Epithelial cell of proximal tubule (primary cell): ENCODE results near the gene CREBZF. TPM values are rescaled to one million over a fixed set of nuclear protein-coding genes. Genes with fewer than 3 reads are reported as not detected.
"Not testable (repeated sequence)": the region's sequence is repeated elsewhere in the genome, so short reads cannot be mapped to it uniquely, and the experiment has no call there.

Experiments used
- DNase-seq: peaks from one replicate; pipeline ENCODE4 v3.0.0-alpha.2; 2011; ENCODE audit warnings: low read depth
- H3K4me3 ChIP-seq: 2 replicates; pipeline ENCODE4 v1.5.1; 2011; ENCODE audit warnings: low read depth, mild to moderate bottlenecking, low read length
- total RNA-seq: library from RNA; depleted of rRNA; stranded (reverse); fragments of >200 nt; gene quantifications from 2 replicates; pipeline ENCODE4 v1.2.3, GENCODE V29; 2015
- TF ChIP-seq, protein P1 (sequence below): conservative IDR thresholded peaks from 2 replicates; pipeline ENCODE4 v1.5.1; 2012; ENCODE audit warnings: low read depth, mild to moderate bottlenecking, low read length

The CREBZF gene
- total RNA-seq, 1 donor from 2014 or later, result 24.7 TPM

DNA sequence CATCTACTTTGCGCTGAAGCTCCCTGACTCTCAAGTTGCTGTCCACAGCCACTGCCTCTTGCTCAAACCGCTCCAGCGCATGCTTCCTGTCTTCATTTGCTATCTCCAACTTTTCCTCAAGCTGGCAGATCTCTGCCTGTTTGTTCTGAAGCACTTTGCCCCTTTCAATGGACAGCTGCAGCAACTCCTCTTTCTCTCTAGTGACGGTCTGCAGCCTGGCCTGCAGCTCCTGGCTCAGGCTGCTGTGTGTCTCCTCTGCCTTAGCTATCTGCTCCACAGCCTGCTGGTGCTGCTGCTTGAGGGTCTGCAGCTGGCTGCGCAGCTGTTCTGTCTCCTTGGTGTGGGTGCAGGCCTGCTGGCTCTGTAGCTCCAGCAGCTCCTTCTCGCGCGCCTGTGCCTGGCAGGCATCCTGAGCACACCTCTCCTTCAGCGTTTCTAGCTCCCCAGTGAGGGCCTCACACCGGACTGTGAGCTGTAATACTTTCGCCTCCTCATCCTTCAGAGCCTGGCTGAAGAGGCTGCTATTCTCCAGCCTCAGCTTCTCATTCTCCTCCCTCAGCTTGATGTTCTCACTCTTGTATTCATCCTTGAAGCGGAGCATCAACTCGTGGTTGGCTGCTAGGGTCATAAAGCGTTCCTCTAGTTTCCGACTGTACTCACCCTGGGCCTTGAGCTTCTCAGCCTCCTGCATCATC, 20.3 kb upstream of the CREBZF start:
- peak overlapping the region; percentile 56 for H3K4me3 ChIP-seq
- TF ChIP-seq, protein P1, sequence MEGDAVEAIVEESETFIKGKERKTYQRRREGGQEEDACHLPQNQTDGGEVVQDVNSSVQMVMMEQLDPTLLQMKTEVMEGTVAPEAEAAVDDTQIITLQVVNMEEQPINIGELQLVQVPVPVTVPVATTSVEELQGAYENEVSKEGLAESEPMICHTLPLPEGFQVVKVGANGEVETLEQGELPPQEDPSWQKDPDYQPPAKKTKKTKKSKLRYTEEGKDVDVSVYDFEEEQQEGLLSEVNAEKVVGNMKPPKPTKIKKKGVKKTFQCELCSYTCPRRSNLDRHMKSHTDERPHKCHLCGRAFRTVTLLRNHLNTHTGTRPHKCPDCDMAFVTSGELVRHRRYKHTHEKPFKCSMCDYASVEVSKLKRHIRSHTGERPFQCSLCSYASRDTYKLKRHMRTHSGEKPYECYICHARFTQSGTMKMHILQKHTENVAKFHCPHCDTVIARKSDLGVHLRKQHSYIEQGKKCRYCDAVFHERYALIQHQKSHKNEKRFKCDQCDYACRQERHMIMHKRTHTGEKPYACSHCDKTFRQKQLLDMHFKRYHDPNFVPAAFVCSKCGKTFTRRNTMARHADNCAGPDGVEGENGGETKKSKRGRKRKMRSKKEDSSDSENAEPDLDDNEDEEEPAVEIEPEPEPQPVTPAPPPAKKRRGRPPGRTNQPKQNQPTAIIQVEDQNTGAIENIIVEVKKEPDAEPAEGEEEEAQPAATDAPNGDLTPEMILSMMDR, result no peak

GRCh38 chr11:85682330-85683305, 17.7 kb upstream of the CREBZF start:
- H3K4me3 ChIP-seq, result peak overlapping the region; percentile 76
- TF ChIP-seq, protein P1, result no peak
- no peak for DNase-seq

More for the DNA sequence above, 20.3 kb upstream of the CREBZF start:
- DNase-seq, result no peak

DNA sequence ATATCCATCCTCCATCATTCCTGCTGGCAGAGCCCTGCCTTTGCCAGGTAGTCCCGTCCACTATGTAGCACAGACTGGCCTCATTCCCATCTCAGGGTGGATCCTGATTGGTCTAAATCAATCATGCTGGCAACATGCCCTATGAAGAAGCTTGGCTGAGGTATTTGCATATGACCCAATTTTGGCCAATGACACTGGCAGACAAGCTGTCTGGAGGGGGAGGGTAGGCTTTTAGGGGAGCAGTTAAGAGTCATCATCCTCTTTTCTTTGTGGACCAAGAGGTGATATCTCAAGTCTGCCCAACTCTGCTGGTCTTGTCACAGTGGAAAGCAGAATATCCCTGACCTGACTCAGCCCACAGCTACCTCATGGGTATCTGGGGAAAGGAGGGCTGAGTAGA, 16.0 kb upstream of the CREBZF start:
- DNase-seq, result no peak
- no peak overlapping the region for H3K4me3 ChIP-seq
- TF ChIP-seq, protein P1, result no peak

DNA sequence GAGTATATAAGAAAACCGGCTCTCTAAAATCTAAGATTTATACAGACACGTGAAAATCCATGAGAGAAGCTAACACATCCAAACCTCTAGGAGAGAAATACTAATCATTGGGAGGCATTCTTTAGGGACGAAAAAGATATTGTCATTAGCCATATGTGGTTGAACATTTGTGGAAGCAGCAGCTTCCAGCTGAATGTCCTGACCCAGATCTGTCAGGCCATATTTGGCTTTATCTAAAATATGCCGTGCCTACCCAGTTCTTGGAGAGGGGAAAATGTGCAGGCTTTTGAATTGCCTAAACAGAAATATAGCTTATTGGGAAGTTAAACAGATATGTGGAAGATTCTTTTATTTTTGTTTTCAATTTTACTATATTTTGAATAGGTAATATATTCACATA, 14.6 kb upstream of the CREBZF start:
- TF ChIP-seq, protein P1, result no peak
- no peak for DNase-seq

DNA sequence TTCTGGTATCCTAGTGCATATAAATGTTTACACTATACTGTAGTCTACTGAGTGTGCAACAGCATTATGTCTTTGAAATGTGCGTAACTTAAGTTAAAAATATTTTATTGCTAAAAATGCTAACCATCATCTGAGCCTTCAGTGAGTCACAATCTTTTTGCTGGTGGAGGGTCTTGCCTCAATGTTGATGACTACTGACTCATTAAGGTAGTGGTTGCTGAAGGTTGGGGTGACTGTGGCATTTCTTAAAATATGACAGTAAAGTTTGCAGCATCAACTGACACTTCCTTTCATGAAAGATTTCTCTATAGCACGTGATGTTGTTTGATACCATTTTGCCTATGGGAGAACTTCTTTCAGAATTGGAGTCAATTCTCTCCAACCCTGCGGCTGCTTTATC, 8.5 kb upstream of the CREBZF start:
- no peak overlapping the region for H3K4me3 ChIP-seq
- TF ChIP-seq, protein P1, result no peak
- DNase-seq, result no peak

More for the DNA sequence above, 14.6 kb upstream of the CREBZF start:
- H3K4me3 ChIP-seq, result no peak overlapping the region

DNA sequence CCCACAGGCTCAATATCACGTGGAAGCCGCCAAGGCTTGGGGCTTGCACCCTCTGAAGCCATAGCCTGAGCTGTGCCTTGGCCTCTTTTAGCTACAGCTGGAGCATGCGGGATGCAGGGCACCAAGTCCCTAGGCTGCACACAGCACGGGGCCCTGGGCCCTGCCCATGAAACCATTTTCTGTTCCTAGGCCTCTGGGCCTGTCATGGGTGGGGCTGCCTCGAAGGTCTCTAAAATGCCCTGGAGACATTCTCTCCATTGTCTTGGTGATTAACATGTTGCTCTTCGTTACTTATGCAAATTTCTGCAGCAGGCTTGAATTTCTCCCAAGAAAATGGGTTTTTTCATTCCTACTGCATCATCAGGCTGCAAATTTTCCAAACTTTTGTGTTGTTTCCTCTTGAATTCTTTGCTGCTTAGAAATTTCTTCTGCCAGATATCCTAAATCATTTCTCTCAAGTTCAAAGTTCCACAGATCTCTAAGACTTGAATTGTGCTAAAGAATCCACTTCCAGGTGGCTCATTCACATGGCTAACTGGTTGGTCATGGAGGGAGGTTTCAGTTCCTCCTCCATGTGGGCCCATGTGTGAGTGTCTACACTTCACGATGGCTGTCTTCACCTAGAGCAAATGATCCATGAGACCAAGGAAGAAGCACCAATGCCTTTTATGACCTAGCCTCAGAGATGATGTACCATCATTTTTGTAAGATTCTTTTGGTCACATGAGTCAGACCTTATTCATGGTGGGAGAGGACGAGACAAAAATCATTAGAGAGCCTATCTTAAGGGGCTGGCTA, 7.4 kb upstream of the CREBZF start:
- TF ChIP-seq, protein P1, result no peak
- H3K4me3 ChIP-seq, result no peak overlapping the region
- no peak for DNase-seq

DNA sequence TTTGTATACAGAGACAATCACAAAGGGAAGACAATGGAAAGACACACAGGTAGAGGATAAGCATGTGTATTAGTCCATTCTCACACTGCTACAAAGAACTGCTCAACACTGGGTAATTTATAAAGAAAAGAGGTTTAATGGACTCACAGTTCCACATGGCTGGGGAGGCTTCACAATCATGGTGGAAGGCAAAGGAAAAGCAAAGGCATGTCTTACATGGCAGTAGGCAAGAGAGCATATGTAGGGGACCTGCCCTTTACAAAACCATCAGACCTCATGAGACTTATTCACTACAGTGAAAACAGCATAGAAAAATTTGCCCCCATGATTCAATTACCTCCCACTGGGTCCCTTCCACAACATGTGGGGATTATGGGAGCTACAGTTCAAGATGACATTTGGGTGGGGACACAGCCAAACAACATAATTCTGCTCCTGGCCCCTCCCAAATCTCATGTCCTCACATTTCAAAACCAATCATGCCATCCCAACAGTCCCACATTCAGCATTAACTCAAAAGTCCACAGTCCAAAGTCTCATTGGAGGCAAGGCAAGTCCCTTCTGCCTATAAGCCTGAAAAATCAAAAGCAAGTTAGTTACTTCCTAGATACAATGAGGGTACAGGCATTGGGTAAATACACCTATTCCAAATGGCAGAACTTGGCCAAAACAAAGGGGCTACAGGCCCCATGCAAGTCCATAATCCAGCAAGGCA, 6.2 kb upstream of the CREBZF start:
- DNase-seq, H3K4me3 ChIP-seq: not testable (repeated sequence)
